ENCODE data around the gene RAB1A.

DNA sequence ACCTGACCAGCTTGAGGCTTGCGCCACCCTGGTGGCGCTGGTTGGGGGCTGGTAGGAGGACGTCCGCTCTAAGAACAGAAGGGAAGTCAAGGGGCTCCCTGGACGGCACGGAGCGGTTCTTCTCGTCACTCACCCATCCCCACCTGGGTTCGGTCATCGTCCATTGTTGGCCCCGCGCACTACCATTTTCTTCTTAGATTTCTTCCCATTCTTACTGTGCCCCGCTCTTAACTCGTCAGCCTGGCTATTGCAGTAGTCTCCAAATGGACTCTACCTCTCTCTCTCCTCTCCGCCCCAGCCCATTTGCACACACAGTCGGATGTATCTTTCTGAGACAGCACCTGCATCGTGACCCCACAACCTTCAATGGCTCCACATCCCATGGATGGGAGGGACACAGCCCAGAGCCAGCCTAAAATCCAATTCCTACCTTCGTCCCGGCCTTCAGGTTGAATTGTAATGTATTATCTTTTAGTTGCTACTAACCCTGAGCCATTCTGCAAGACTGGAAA lies 814 bp upstream of the RAB1A start:
- TF ChIP-seq, protein P1, sequence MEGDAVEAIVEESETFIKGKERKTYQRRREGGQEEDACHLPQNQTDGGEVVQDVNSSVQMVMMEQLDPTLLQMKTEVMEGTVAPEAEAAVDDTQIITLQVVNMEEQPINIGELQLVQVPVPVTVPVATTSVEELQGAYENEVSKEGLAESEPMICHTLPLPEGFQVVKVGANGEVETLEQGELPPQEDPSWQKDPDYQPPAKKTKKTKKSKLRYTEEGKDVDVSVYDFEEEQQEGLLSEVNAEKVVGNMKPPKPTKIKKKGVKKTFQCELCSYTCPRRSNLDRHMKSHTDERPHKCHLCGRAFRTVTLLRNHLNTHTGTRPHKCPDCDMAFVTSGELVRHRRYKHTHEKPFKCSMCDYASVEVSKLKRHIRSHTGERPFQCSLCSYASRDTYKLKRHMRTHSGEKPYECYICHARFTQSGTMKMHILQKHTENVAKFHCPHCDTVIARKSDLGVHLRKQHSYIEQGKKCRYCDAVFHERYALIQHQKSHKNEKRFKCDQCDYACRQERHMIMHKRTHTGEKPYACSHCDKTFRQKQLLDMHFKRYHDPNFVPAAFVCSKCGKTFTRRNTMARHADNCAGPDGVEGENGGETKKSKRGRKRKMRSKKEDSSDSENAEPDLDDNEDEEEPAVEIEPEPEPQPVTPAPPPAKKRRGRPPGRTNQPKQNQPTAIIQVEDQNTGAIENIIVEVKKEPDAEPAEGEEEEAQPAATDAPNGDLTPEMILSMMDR (IDR thresholded peaks at IDR 0.05; ENCODE audit: low read length) = no peak
- TF ChIP-seq EZH2phosphoT487 (IDR thresholded peaks at IDR 0.05; ENCODE audit: low read length) (no peak), EZH2 (optimal IDR thresholded peaks at IDR 0.05; ENCODE audit: low read depth, low read length) (no peak)

Data from MM.1S (cell line).